K562 (cell line): ENCODE data around the gene NUMB. TPM values are rescaled to one million over a fixed set of nuclear protein-coding genes. Genes with fewer than 3 reads are reported as not detected.

ENCODE experiments used
- ATAC-seq: fragments of 200-7000 bp; cut with Tn5 transposase; 3 replicates; pipeline ENCODE4 v1.9.1; 2020; ENCODE audit warnings: moderate library complexity
- BruUV-seq: library from RNA; stranded (reverse); fragments of 400-500 nt; replicated peaks from 2 replicates; lab custom pipeline; 2021; lab: Mats Ljungman, UMichigan
- CTCF ChIA-PET: fragments of 300-600 bp; formaldehyde crosslinking; extraction: SDS; loops from one replicate; lab custom pipeline; 2021; ENCODE audit warnings: low intra/inter-chr PET ratio; lab: Yijun Ruan, JAX
- POLR2A ChIA-PET: fragments of 300-600, 350-650 bp; sonication (Branson Sonifier 250); formaldehyde crosslinking; extraction: SDS; loops from one replicate; lab custom pipeline; 2021; ENCODE audit warnings: antibody characterized with exemption, inconsistent platforms; lab: Yijun Ruan, JAX
- DNase-seq, 4 experiments: peaks; one replicate each; pipeline versions ENCODE4 v3.0.0 to v3.0.0-alpha.2; 2011 to 2018; ENCODE audit warnings: low spot score in 3 of 4, mixed read lengths in 3 of 4; ENCODE audit errors: extremely low read depth in 1 of 4
- FAIRE-seq: peaks from 2 replicates; lab custom pipeline; 2011; peaks lifted over from hg19 to GRCh38; lab: Jason Lieb, UNC
- H2AFZ ChIP-seq: 2 replicates; pipeline ENCODE4 v1.6.0; 2011; ENCODE audit warnings: low read depth, low read length, control low read depth, inconsistent platforms
- H3K27ac ChIP-seq: fragments of 200-600 bp; 3 replicates; pipeline ENCODE4 v1.8.0; 2011; ENCODE audit warnings: low read depth, mild to moderate bottlenecking, control low read depth, inconsistent platforms, low read length, moderate library complexity, mixed read lengths; ENCODE audit errors: extremely low read depth
- H3K27me3 ChIP-seq, 2 experiments: fragments of 300-600 bp in 1 of 2; 2 replicates in 1 of 2; 3 replicates in 1 of 2; pipeline versions ENCODE4 v1.6.0 to v1.8.0; 2011; ENCODE audit warnings: inconsistent platforms in 2 of 2, low read length in 2 of 2, mild to moderate bottlenecking in 1 of 2, mixed read lengths in 1 of 2, moderate library complexity in 1 of 2; ENCODE audit not compliant: control insufficient read depth in 2 of 2, insufficient read depth in 2 of 2
- H3K36me3 ChIP-seq: fragments of 300-600 bp; 3 replicates; pipeline ENCODE4 v1.8.0; 2011; ENCODE audit warnings: mild to moderate bottlenecking, low read length, inconsistent platforms; ENCODE audit not compliant: control insufficient read depth, insufficient read depth
- H3K4me1 ChIP-seq, 2 experiments: fragments of 200-600 bp in 1 of 2; replicated peaks in 1 of 2; 2 replicates in 1 of 2; 3 replicates in 1 of 2; pipeline versions ENCODE4 v1.5.1 to v1.8.0; 2011; ENCODE audit warnings: inconsistent platforms in 2 of 2, low read length in 2 of 2, mild to moderate bottlenecking in 1 of 2, mixed read lengths in 1 of 2, moderate library complexity in 1 of 2; ENCODE audit not compliant: control insufficient read depth in 2 of 2, insufficient read depth in 2 of 2
- H3K4me2 ChIP-seq: 2 replicates; pipeline ENCODE4 v1.6.1; 2011; ENCODE audit warnings: low read length, control low read depth, inconsistent platforms, mixed read lengths; ENCODE audit not compliant: insufficient read depth
- H3K4me3 ChIP-seq: fragments of 200-600 bp; sonication (generic), shearing (Covaris generic); 2 replicates; pipeline ENCODE4 v1.5.1; 2016; ENCODE audit warnings: control low read depth, inconsistent platforms
- H3K79me2 ChIP-seq: fragments of 200-600 bp; 3 replicates; pipeline ENCODE4 v1.8.0; 2011; ENCODE audit warnings: low read length, inconsistent platforms; ENCODE audit not compliant: control insufficient read depth, insufficient read depth
- H3K9ac ChIP-seq, 2 experiments: 2 replicates each; pipeline versions ENCODE4 v1.6.0 to v1.6.1; 2011; ENCODE audit warnings: low read depth in 2 of 2, low read length in 2 of 2, control low read depth in 1 of 2, inconsistent platforms in 1 of 2, mild to moderate bottlenecking in 1 of 2, mixed read lengths in 1 of 2; ENCODE audit not compliant: insufficient read depth in 1 of 2
- H3K9me1 ChIP-seq: one replicate; pipeline ENCODE4 v1.6.0; 2011; ENCODE audit warnings: inconsistent platforms, mild to moderate bottlenecking, low read length, moderate library complexity; ENCODE audit not compliant: control insufficient read depth, insufficient read depth
- H3K9me3 ChIP-seq: replicated peaks from 2 replicates; pipeline ENCODE4 v1.5.1; 2011; ENCODE audit warnings: low read depth, low read length, inconsistent platforms; ENCODE audit not compliant: control insufficient read depth, insufficient read depth
- H4K20me1 ChIP-seq: replicated peaks from 2 replicates; pipeline ENCODE4 v1.6.1; 2011; ENCODE audit warnings: low read length, inconsistent platforms, mixed read lengths; ENCODE audit not compliant: control insufficient read depth, insufficient read depth
- ATF1 ChIP-seq, 2 experiments: fragments of 450-650 bp in 1 of 2; IDR thresholded peaks; 2 replicates each; pipeline ENCODE4 v1.6.1; 2016; ENCODE audit warnings: missing compliant biosample characterization in 1 of 2, missing genetic modification characterization in 1 of 2
- ELF2 ChIP-seq: fragments of 250-450 bp; sonication (Bioruptor Pico); IDR thresholded peaks from 2 replicates; pipeline ENCODE4 v1.5.0; 2021; ENCODE audit warnings: mild to moderate bottlenecking
- ETV5 ChIP-seq: sonication (generic); formaldehyde crosslinking; IDR thresholded peaks from 2 replicates; pipeline ENCODE4 v1.4.0; 2020; ENCODE audit warnings: low read depth, mild to moderate bottlenecking, missing genetic modification reagents
- FOXK2 ChIP-seq, 2 experiments: fragments of 450-650 bp; IDR thresholded peaks in 1 of 2; conservative IDR thresholded peaks in 1 of 2; 2 replicates each; pipeline ENCODE4 v1.6.1; 2016; ENCODE audit warnings: low read depth in 2 of 2, mild to moderate bottlenecking in 1 of 2
- HMG20B ChIP-seq: fragments of 250-450 bp; sonication (Bioruptor Pico); IDR thresholded peaks from 2 replicates; pipeline ENCODE4 v1.5.0; 2021; ENCODE audit warnings: mild to moderate bottlenecking
- IRF1 ChIP-seq: sonication (generic); formaldehyde crosslinking; IDR thresholded peaks from 2 replicates; pipeline ENCODE4 v1.8.0; 2022; ENCODE audit warnings: missing genetic modification reagents, mild to moderate bottlenecking, borderline replicate concordance
- KLF13 ChIP-seq: fragments of 450-650 bp; IDR thresholded peaks from 2 replicates; pipeline ENCODE4 v1.6.1; 2016; ENCODE audit warnings: missing genetic modification characterization, low read depth, mild to moderate bottlenecking, missing compliant biosample characterization, moderate library complexity, borderline replicate concordance
- LEF1 ChIP-seq: fragments of 450-650 bp; IDR thresholded peaks from 2 replicates; pipeline ENCODE4 v1.6.1; 2016; ENCODE audit warnings: mild to moderate bottlenecking
- MCM7 ChIP-seq, 2 experiments: fragments of 450-650 bp; IDR thresholded peaks; 2 replicates each; pipeline ENCODE4 v1.6.1; 2016 to 2018
- POLR2AphosphoS2 ChIP-seq: IDR thresholded peaks from 2 replicates; pipeline ENCODE4 v1.6.1; 2012; ENCODE audit warnings: low read length, improper control_type of control experiment
- RAD21 ChIP-seq, 2 experiments: fragments of 250-450 bp in 1 of 2; fragments of 450-650 bp in 1 of 2; sonication (Bioruptor Pico) in 1 of 2; formaldehyde crosslinking in 1 of 2; IDR thresholded peaks in 1 of 2; conservative IDR thresholded peaks in 1 of 2; 2 replicates each; pipeline versions ENCODE4 v1.4.0 to v1.8.0; 2020 to 2022; ENCODE audit warnings: mild to moderate bottlenecking in 2 of 2, moderate library complexity in 1 of 2
- RBM22 ChIP-seq: fragments of 200-400 bp; formaldehyde crosslinking; IDR thresholded peaks from 2 replicates; pipeline ENCODE4 v1.6.1; 2018; ENCODE audit warnings: low read length, low read depth; ENCODE audit not compliant: poor library complexity, severe bottlenecking
- SAFB2 ChIP-seq: fragments of 200-400 bp; formaldehyde crosslinking; IDR thresholded peaks from 2 replicates; pipeline ENCODE4 v1.6.1; 2018; ENCODE audit warnings: borderline replicate concordance, low read length, low read depth, moderate library complexity; ENCODE audit not compliant: severe bottlenecking
- SLC30A9 ChIP-seq: fragments of 250-450 bp; sonication (Bioruptor Pico); IDR thresholded peaks from 2 replicates; pipeline ENCODE4 v1.8.0; 2022; ENCODE audit warnings: mild to moderate bottlenecking, moderate library complexity
- SMAD1 ChIP-seq: fragments of 150-350 bp; IDR thresholded peaks from 2 replicates; pipeline ENCODE4 v1.6.1; 2014; ENCODE audit warnings: low read length, low read depth; ENCODE audit not compliant: partially characterized antibody
- TAF7 ChIP-seq: fragments of 450-650 bp; IDR thresholded peaks from 2 replicates; pipeline ENCODE4 v1.6.1; 2016; ENCODE audit warnings: missing genetic modification characterization, missing compliant biosample characterization
- ZNF57 ChIP-seq: fragments of 450-650 bp; formaldehyde crosslinking; IDR thresholded peaks from 2 replicates; pipeline ENCODE4 v1.4.0; 2020; ENCODE audit warnings: mild to moderate bottlenecking, moderate library complexity
- ZNF586 ChIP-seq: fragments of 450-650 bp; formaldehyde crosslinking; conservative IDR thresholded peaks from 2 replicates; pipeline ENCODE4 v1.4.0; 2020; ENCODE audit warnings: mild to moderate bottlenecking, moderate library complexity
- WGBS: fragments of 100-300 bp; shearing (Covaris generic); methylation state at CpG from one replicate; pipeline ENCODE4 v1.1.6; 2016; ENCODE audit warnings: low coverage, mixed read lengths; ENCODE audit not compliant: insufficient coverage; ENCODE audit errors: missing lambda C conversion rate; 5-methylcytosine and 5-hydroxymethylcytosine counted together
- in situ Hi-C: fragments of 300-500 bp; cut with MboI; formaldehyde crosslinking; loops from 4 replicates; pipeline ENCODE4 v1.15.0; 2018; ENCODE audit warnings: inconsistent platforms, mixed read lengths
- intact Hi-C: fragments of 100-400 bp; cut with micrococcal nuclease; formaldehyde crosslinking; loops from 2 replicates; pipeline ENCODE4 v1.14.2; 2022
- polyA plus RNA-seq, 8 experiments: library from polyadenylated mRNA; depleted of rRNA in 4 of 8; stranded (reverse) in 5 of 8; unstranded in 3 of 8; fragments of >200 nt; fragmentation: Nextera tagmentation in 2 of 8; fragmentation: Illumina TruSeq in 1 of 8; extraction: Ambion mirVana in 2 of 8; extraction: Trizol in 1 of 8; gene quantifications; 2 replicates each; pipeline versions ENCODE4 v1.2.1 to v1.2.3, GENCODE V29; 2011 to 2014; ENCODE audit warnings: inconsistent platforms in 1 of 8, missing spikeins in 1 of 8
- total RNA-seq, 7 experiments: library from RNA; depleted of rRNA in 6 of 7; stranded (reverse); fragments of >200 nt in 6 of 7; fragmentation: Illumina TruSeq in 2 of 7; extraction: Trizol in 2 of 7; gene quantifications; 2 replicates each; pipeline versions ENCODE4 v1.2.1 to v1.2.3, GENCODE V29; 2011 to 2021; ENCODE audit warnings: low replicate concordance in 1 of 7
- TF ChIP-seq, protein P1 (sequence below): fragments of 200-800 bp; sonication (Bioruptor generic); IDR thresholded peaks from 2 replicates; pipeline ENCODE4 v1.6.1; 2017; ENCODE audit warnings: missing genetic modification characterization, missing compliant biosample characterization
- TF ChIP-seq, protein P2 (sequence below): fragments of 250-450 bp; sonication (Bioruptor Pico); IDR thresholded peaks from 2 replicates; pipeline ENCODE4 v1.8.0; 2021; ENCODE audit warnings: borderline replicate concordance, mild to moderate bottlenecking, moderate library complexity; ENCODE audit not compliant: poor library complexity, severe bottlenecking

The NUMB gene
- total and polyA plus RNA-seq, 9 of the 15 experiments (the other 6 are each of a cell fraction or from before 2014, with no cell fraction given), result 13.5 to 54.0 (median 32.3) TPM

GRCh38 chr14:73253323-73253610 lies 205.1 kb downstream of the NUMB start:
- intact Hi-C loops, result no loop called here
- ChIA-PET CTCF (no interaction called here), POLR2A (no interaction called here)
- Histone ChIP-seq H2AFZ (no peak overlapping the region), H3K4me3 (no peak overlapping the region), H3K79me2 (no peaks in the 10 kb centered on the region)
- 56% methylated on average over 7 of the region's 10 CpGs for WGBS
- DNase-seq (no peak), FAIRE-seq (no peak)
- TF ChIP-seq SLC30A9 (no peak), RAD21 (CRISPR knock-in tag; conservative IDR thresholded peaks at IDR 0.05 in 1 of 2, IDR thresholded peaks at IDR 0.05 in 1 of 2) (no peak), ETV5 (no peak), SAFB2 (no peak), ATF1 (CRISPR knock-in tag; IDR thresholded peaks at IDR 0.05) (no peak), ATF1 (tag; IDR thresholded peaks at IDR 0.05) (no peak), ZNF586 (CRISPR knock-in tag) (no peak), KLF13 (tag) (no peak), POLR2AphosphoS2 (no peak), SMAD1 (no peak), ELF2 (CRISPR knock-in tag) (no peak), ZNF57 (CRISPR knock-in tag) (no peak), RBM22 (no peak), LEF1 (no peak), TAF7 (tag) (no peak), FOXK2 (conservative IDR thresholded peaks at IDR 0.05 in 1 of 2, IDR thresholded peaks at IDR 0.05 in 1 of 2; ENCODE audit: low read depth in 2 of 2) (no peak), HMG20B (CRISPR knock-in tag) (no peak), IRF1 (CRISPR knock-in tag) (no peak), MCM7 (IDR thresholded peaks at IDR 0.05) (no peak)
- TF ChIP-seq, protein P1, sequence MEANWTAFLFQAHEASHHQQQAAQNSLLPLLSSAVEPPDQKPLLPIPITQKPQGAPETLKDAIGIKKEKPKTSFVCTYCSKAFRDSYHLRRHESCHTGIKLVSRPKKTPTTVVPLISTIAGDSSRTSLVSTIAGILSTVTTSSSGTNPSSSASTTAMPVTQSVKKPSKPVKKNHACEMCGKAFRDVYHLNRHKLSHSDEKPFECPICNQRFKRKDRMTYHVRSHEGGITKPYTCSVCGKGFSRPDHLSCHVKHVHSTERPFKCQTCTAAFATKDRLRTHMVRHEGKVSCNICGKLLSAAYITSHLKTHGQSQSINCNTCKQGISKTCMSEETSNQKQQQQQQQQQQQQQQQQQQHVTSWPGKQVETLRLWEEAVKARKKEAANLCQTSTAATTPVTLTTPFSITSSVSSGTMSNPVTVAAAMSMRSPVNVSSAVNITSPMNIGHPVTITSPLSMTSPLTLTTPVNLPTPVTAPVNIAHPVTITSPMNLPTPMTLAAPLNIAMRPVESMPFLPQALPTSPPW (CRISPR knock-in tag), result no peak
- TF ChIP-seq, protein P2, sequence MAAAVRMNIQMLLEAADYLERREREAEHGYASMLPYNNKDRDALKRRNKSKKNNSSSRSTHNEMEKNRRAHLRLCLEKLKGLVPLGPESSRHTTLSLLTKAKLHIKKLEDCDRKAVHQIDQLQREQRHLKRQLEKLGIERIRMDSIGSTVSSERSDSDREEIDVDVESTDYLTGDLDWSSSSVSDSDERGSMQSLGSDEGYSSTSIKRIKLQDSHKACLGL (CRISPR knock-in tag), result no peak
- TF ChIP-seq, all 486 proteins: peak for 0
- no TSS peak for BruUV-seq
- Histone ChIP-seq H3K9me3 (no peaks in the 10 kb centered on the region), H4K20me1 (no peaks in the 10 kb centered on the region), H3K4me1 (peaks cover 6 to 17% of the 10 kb centered on the region in 2 experiments; a peak in 4 of 5 replicates), H3K27ac (no peak overlapping the region), H3K4me2 (no peak overlapping the region), H3K36me3 (no peaks in the 10 kb centered on the region), H3K9ac (no peak overlapping the region), H3K27me3 (no peaks in the 10 kb centered on the region), H3K9me1 (no peaks in the 10 kb centered on the region)
- in situ Hi-C loops, result no loop called here
- ATAC-seq, result no peak
